Hematopoietic multipotent progenitor cell treated with erythropoietin and hydrocortisone succinate and interleukin-3 and kit ligand, for 4 days (in vitro differentiated cells): Measurements from ENCODE around the gene HABP4.

Experiments used
- DNase-seq: peaks from one replicate; pipeline ENCODE4 v3.0.0-alpha.2; 2015

Gene HABP4

DNA sequence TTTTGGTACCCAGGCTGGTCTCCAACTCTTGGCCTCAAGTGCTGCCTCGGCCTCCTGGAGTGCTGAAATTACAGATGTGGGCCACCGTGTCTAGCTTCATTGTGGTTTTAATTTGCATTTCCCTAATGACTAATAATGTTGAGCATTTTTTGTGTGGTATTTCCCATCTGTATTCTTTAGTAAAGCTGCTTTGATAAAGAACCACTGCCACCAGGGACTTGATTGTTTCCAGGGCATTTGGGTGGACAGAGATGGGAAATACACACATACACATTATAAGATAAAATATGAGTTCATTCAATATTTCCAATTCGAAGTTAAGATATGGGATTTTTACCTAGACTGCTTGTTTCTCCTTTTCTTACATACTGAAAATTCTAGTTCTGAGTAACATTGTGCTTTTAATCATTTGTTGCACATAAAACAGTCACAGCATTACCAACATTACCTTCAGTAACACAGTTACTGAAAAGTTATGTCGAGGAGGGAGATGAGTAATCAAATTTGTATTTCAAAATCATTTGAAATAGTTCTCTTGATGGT is 28.9 kb downstream of the HABP4 start:
- no peak for DNase-seq

GRCh38 chr9:96480736-96481135 is 30.8 kb downstream of the HABP4 start:
- no peak for DNase-seq

DNA sequence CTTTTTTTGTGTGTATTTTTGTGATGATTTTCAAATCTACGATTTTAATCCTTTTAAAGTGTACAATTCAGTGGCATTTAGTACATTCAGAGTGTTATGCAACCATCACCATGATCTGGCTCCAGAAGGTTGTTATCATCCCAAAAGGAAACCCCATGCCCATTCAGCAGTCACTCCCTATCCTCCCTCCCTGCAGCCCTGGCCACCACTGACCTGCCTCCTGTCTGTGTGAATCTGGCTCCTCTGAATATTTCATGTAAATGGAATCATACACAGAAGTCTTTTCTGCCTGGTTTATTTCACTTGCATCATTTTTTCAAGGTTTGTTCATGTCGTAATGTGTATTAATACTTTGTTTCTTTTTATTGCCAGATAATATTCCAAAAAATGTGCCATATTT is 32.5 kb downstream of the HABP4 start:
- no peak for DNase-seq

DNA sequence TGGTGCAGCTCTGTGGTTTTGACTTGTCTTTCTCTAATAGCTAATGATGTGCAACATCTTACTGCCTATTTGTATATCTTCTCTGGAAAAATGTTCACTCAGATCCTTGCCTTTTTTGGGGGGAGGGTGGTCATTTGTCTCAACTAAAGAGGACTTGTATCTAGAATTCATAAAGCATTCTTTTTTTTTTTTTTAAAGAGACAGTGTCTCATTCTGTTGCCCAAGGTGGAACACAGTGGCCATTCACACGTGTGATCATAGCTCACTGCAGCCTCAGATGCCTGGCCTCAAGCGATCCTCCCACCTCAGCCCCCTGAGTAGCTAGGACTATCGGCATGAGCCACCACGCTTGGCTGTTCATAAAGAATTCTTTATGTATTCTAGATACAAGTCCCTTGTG is 33.2 kb downstream of the HABP4 start:
- no peak for DNase-seq

DNA sequence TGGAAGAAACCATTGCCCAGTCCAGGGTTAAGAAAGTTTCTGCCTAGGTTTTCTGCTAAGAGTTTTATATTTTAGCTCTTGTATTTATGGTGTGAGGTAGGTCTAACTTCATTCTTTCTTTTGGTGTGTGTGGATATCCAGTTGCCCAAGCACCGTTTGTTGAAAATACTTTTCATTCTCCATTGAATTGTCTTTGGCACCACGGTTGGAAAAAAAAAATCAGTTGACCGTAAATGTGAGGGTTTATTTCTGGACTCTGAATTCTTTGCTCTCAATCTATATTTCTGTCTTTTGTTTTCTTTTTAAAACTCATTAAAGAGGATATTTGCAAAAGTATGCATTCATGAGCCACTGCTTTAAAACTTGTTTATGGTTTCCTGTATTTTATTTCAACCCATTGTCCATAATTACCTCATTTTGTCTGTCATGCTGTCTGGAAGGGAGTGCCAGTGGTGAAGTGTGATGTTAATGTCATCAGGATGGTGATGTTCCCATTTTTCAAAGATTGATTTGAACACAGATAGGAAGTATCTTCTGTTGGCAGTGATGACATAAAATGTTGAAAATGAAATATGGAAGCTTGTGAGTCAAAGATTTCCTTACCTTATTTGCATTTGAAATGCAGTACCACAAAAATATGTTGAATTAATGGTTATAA is 33.9 kb downstream of the HABP4 start:
- DNase-seq = no peak

DNA sequence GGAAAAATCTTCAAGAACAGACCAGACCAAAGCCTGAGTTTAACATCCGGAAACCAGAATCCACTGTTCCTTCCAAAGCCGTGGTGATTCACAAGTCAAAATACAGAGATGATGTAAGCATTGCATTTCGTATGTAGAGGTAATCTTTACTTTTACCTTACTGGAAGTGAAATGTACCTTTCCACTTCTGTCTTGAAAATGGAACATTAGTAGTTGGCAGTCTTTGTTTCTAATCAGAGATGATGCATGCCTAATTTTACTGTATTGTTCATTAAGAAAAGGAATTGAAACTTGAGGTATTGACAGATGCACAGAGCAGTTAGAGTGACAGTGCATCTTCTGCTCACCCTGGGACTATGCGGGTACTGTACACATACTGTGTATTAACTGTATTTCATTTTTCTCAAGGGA is 34.6 kb downstream of the HABP4 start:
- no peak for DNase-seq

- DNase-seq = no peak
Measured at GRCh38 chr9:96485280-96485679, 35.3 kb downstream of the HABP4 start.

- no peak for DNase-seq
Measured at GRCh38 chr9:96486386-96487028, 36.5 kb downstream of the HABP4 start.

GRCh38 chr9:96487029-96487396 is 37.0 kb downstream of the HABP4 start:
- DNase-seq = no peak

DNA sequence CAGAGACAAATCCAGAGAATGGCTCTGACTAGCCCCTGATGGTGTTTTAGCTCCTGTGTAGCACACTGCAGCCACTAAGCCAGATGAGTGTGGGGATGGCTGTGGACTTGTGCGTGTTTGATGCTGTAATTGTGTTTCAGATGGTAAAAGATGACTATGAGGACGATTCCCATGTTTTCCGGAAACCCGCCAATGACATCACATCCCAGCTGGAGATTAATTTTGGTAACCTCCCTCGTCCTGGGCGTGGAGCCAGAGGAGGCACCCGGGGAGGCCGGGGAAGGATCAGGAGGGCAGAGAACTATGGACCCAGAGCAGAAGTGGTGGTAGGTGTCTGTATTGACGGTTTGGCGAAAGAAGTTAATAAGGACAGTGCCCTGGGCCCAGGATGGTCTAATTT is 38.0 kb downstream of the HABP4 start:
- DNase-seq = no peak

GRCh38 chr9:96489482-96489979 is 39.6 kb downstream of the HABP4 start:
- no peak for DNase-seq

GRCh38 chr9:96490534-96491078 is 40.6 kb downstream of the HABP4 start:
- no peak for DNase-seq

GRCh38 chr9:96491079-96491879 is 41.3 kb downstream of the HABP4 start:
- DNase-seq = no peak

GRCh38 chr9:96491880-96492525 is 42.0 kb downstream of the HABP4 start:
- no peak for DNase-seq

- DNase-seq = no peak
Measured at GRCh38 chr9:96492993-96493531, 43.1 kb downstream of the HABP4 start.

DNA sequence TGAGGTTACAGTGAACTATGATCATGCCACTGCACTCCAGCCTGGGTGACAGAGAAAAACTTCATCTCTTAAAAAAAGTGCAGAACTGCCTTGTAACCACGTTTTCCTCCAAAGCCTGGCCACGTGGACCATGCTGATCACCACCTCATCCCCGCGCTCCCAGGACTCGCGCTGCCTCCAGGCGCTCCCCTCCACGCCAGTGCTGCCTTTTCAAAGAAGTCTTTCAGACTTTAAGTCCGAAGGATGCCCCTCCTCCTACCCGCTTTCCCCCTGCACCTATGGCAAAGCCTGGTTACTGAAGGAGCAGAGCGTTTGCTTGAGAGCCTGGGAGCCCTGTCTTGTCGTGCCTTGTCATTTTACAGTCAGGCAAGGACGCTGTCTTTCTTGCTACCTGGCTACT is 43.8 kb downstream of the HABP4 start:
- no peak for DNase-seq

DNA sequence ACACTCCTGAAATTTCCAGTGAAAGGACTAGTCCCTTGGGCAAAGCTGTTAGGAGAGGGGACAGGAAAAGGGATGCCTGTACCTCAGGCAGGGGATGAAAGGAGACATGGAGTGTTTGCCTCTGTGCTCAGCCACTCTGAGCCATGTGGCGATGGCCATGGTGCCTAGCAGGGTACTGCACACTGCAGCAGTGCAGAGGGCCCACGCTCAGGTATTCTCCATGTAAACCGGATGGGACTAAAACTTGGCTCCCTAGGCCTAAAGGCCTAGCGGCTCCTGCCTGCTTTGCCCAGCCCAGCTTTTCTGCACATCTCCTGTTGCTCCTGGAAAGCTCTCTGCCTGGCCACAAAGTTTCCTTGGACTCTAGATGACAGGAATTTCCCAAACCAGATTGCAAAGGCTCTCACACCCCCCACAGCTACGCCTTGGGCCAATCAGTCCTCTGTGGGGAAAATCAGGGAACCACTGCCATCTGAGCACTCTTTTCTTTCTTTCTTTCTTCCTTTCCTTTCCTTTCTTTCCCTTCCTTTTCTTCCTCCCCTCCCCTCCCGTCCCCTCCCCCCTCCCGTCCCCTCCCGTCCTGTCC is 44.3 kb downstream of the HABP4 start:
- no peak for DNase-seq

- DNase-seq = no peak
Measured at GRCh38 chr9:96495341-96495740, 45.4 kb downstream of the HABP4 start.

- DNase-seq = no peak
Measured at GRCh38 chr9:96496368-96497116, 46.6 kb downstream of the HABP4 start.

GRCh38 chr9:96497117-96497399 is 47.1 kb downstream of the HABP4 start:
- DNase-seq = no peak

- DNase-seq = no peak
Measured at GRCh38 chr9:96498796-96499195, 48.8 kb downstream of the HABP4 start.

DNA sequence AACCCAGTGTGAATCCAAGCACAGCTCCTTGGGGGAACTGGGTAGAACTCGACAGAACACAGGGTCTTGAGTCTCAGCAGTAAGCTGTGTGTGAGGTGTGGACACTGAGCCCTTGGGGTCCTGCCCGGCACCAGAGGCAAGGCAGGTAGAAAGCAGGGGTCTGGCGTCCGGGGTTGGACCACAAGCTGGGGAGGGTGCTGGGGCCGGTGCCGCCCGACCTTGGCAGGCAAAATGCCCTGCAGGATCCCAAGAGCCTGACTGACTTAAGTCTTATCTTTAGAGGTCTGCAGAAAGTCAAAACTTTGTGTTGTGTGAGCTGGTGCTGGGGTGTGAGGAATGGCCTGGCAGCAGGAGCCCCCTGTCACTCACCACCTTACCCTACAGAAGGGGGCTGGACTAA is 49.3 kb downstream of the HABP4 start:
- DNase-seq = no peak
